HG02884 (cell line): ENCODE measurements around the gene AREL1.

ENCODE experiments used
- ATAC-seq: cut with Tn5 transposase; IDR thresholded peaks from one replicate; pipeline ENCODE4 v1.9.1; 2021; ENCODE audit warnings: mild to moderate bottlenecking, moderate library complexity; ENCODE audit not compliant: unreplicated experiment

Gene AREL1

GRCh38 chr14:74638966-74639365, 73.9 kb downstream of the AREL1 start:
- no peak for ATAC-seq

GRCh38 chr14:74638066-74638465, 74.8 kb downstream of the AREL1 start:
- no peak for ATAC-seq

- ATAC-seq: no peak
These were observed 75.7 kb downstream of the AREL1 start for GRCh38 chr14:74637178-74637550.

GRCh38 chr14:74636424-74637177, 76.3 kb downstream of the AREL1 start:
- no peak for ATAC-seq

GRCh38 chr14:74635847-74636246, 77.0 kb downstream of the AREL1 start:
- ATAC-seq: no peak

- no peak for ATAC-seq
These were observed 77.9 kb downstream of the AREL1 start for GRCh38 chr14:74634964-74635363.

- ATAC-seq: no peak
These were observed 78.4 kb downstream of the AREL1 start for GRCh38 chr14:74634481-74634880.

- no peak for ATAC-seq
These were observed 81.8 kb downstream of the AREL1 start for GRCh38 chr14:74630881-74631690.

- no peak for ATAC-seq
These were observed 84.5 kb downstream of the AREL1 start for GRCh38 chr14:74628418-74628817.

GRCh38 chr14:74627076-74627475, 85.8 kb downstream of the AREL1 start:
- ATAC-seq: no peak

- no peak for ATAC-seq
These were observed 90.6 kb downstream of the AREL1 start for GRCh38 chr14:74622257-74622656.

- no peak for ATAC-seq
These were observed 91.3 kb downstream of the AREL1 start for GRCh38 chr14:74621556-74621955.

GRCh38 chr14:74620923-74621322, 92.0 kb downstream of the AREL1 start:
- no peak for ATAC-seq

GRCh38 chr14:74620497-74620921, 92.4 kb downstream of the AREL1 start:
- no peak for ATAC-seq

GRCh38 chr14:74619672-74620131, 93.2 kb downstream of the AREL1 start:
- no peak for ATAC-seq

- no peak for ATAC-seq
These were observed 94.6 kb downstream of the AREL1 start for GRCh38 chr14:74618078-74618952.

GRCh38 chr14:74616996-74617700, 95.7 kb downstream of the AREL1 start:
- ATAC-seq: no peak

- no peak for ATAC-seq
These were observed 96.4 kb downstream of the AREL1 start for GRCh38 chr14:74616507-74616906.

GRCh38 chr14:74615735-74616134, 97.1 kb downstream of the AREL1 start:
- ATAC-seq: no peak
